Esophagus squamous epithelium (tissue), 4 donors: Measurements from ENCODE around the gene SUSD6.

Source experiments
- POLR2A ChIP-seq, 4 donors: fragments of 450-650 bp; IDR thresholded peaks; one replicate each; pipeline ENCODE4 v1.6.1; 2017; ENCODE audit warnings: antibody characterized with exemption in 4 of 4, mild to moderate bottlenecking in 4 of 4, moderate library complexity in 3 of 4
- TF ChIP-seq, protein P1 (sequence below), 6 experiments: fragments of 450-650 bp in 4 of 6; fragments of 200-600 bp in 2 of 6; sonication (generic) in 2 of 6; IDR thresholded peaks; one replicate each; pipeline ENCODE4 v1.5.1; 2016 to 2019; ENCODE audit warnings: antibody characterized with exemption in 6 of 6, mild to moderate bottlenecking in 4 of 6, moderate library complexity in 4 of 6

DNA sequence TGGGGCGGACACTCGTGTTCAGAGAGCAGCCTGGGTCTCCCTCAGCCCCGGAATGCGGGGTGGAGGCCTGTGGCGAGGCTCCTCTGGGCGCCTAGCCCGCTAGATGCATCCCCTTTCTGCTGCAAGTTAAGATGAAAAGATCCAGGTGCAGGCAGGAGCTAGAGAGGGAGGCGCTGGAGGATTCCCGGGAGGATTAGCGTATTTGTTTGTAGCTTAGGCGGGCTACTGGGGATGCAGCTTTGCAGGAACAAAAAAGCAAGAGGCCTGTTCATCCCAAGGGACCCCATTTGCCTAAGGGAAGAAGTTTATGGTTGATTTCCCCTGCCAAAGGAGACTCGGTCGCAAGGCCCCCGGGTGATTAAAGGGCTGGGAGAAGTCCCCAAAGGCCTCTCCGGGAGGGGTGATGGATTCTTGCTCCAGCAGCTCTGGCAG is 37.5 kb upstream of the SUSD6 start:
- TF ChIP-seq, protein P1, sequence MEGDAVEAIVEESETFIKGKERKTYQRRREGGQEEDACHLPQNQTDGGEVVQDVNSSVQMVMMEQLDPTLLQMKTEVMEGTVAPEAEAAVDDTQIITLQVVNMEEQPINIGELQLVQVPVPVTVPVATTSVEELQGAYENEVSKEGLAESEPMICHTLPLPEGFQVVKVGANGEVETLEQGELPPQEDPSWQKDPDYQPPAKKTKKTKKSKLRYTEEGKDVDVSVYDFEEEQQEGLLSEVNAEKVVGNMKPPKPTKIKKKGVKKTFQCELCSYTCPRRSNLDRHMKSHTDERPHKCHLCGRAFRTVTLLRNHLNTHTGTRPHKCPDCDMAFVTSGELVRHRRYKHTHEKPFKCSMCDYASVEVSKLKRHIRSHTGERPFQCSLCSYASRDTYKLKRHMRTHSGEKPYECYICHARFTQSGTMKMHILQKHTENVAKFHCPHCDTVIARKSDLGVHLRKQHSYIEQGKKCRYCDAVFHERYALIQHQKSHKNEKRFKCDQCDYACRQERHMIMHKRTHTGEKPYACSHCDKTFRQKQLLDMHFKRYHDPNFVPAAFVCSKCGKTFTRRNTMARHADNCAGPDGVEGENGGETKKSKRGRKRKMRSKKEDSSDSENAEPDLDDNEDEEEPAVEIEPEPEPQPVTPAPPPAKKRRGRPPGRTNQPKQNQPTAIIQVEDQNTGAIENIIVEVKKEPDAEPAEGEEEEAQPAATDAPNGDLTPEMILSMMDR (IDR thresholded peaks at IDR 0.05), result no peak
- no peak for TF ChIP-seq POLR2A (IDR thresholded peaks at IDR 0.05)
